Thoracic aorta (tissue), 2 donors: ENCODE data around the gene ANXA5. TPM values are rescaled to one million over a fixed set of nuclear protein-coding genes. Genes with fewer than 3 reads are reported as not detected.
A peak's percentile ranks its signal among the peaks of the same experiment; 100 is the strongest.

Experiments
- ATAC-seq: fragments of 150-250 bp; one replicate; pipeline ENCODE4 v1.8.0; 2017; ENCODE audit warnings: low read depth; ENCODE audit not compliant: insufficient number of reproducible peaks, low FRiP score
- DNase-seq: peaks from one replicate; pipeline ENCODE4 v3.0.0-alpha.2; 2020; ENCODE audit warnings: low spot score
- H3K27ac ChIP-seq, 2 donors: fragments of 200-600 bp; sonication (generic); 1 replicate in 1 of 2; 2 replicates in 1 of 2; pipeline ENCODE4 v1.5.1; 2016; ENCODE audit warnings: mild to moderate bottlenecking in 2 of 2, moderate library complexity in 2 of 2
- H3K27me3 ChIP-seq: fragments of 200-600 bp; sonication (generic); replicated peaks from 2 replicates; pipeline ENCODE4 v1.6.0; 2016; ENCODE audit warnings: mild to moderate bottlenecking; ENCODE audit not compliant: insufficient read depth
- H3K36me3 ChIP-seq: fragments of 200-600 bp; sonication (generic); one replicate; pipeline ENCODE4 v1.5.1; 2016
- H3K4me1 ChIP-seq, 2 donors: fragments of 200-600 bp; sonication (generic); 1 replicate in 1 of 2; 2 replicates in 1 of 2; pipeline versions ENCODE4 v1.5.1 to v1.6.0; 2016; ENCODE audit warnings: low read depth in 2 of 2, mild to moderate bottlenecking in 1 of 2; ENCODE audit not compliant: control insufficient read depth in 1 of 2
- H3K4me3 ChIP-seq: fragments of 200-600 bp; sonication (generic); 2 replicates; pipeline ENCODE4 v1.5.1; 2016; ENCODE audit warnings: mild to moderate bottlenecking
- H3K9me3 ChIP-seq: fragments of 200-600 bp; sonication (generic); 2 replicates; pipeline ENCODE4 v1.5.1; 2016
- total RNA-seq, 2 donors: library from RNA; depleted of rRNA; stranded (reverse); fragments of >200 nt; gene quantifications; one replicate each; pipeline versions ENCODE4 v1.1.0 to v1.2.3, GENCODE V29; 2016
- TF ChIP-seq, protein P1 (sequence below): fragments of 200-600 bp; sonication (generic); IDR thresholded peaks from one replicate; pipeline ENCODE4 v1.5.1; 2019; ENCODE audit warnings: antibody characterized with exemption

ANXA5 gene
- total RNA-seq, 2 donors from 2014 or later, result 401 to 458 TPM

DNA sequence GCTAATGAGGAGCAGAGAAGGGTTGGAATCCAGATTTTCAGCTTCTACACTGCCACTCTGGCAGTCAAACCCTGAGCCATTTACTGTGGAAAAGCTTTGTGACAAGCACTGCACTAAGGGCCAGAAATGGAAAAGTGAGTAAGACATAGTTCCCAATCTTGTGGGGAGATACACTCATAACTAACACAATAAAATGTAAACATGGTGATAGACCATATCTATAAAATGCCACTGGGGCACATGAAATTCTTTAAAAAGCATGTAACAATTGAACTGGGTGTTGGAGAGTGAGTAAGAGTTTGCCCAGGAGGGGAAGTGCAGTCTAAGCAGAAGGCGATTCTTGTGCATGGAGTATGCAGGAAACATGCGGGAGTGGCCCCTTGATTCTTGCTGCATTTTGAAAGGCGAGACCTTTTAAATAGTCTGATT, 32.0 kb upstream of the ANXA5 start:
- no peaks in the 10 kb centered on the region for H3K9me3 ChIP-seq
- H3K36me3 ChIP-seq, result no peaks in the 10 kb centered on the region
- no peak overlapping the region for H3K27ac ChIP-seq
- DNase-seq (no peak), ATAC-seq (no peak)
- H3K4me3 ChIP-seq, result no peak overlapping the region
- TF ChIP-seq, protein P1, sequence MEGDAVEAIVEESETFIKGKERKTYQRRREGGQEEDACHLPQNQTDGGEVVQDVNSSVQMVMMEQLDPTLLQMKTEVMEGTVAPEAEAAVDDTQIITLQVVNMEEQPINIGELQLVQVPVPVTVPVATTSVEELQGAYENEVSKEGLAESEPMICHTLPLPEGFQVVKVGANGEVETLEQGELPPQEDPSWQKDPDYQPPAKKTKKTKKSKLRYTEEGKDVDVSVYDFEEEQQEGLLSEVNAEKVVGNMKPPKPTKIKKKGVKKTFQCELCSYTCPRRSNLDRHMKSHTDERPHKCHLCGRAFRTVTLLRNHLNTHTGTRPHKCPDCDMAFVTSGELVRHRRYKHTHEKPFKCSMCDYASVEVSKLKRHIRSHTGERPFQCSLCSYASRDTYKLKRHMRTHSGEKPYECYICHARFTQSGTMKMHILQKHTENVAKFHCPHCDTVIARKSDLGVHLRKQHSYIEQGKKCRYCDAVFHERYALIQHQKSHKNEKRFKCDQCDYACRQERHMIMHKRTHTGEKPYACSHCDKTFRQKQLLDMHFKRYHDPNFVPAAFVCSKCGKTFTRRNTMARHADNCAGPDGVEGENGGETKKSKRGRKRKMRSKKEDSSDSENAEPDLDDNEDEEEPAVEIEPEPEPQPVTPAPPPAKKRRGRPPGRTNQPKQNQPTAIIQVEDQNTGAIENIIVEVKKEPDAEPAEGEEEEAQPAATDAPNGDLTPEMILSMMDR, result no peak
- no peaks in the 10 kb centered on the region for H3K4me1 ChIP-seq
- H3K27me3 ChIP-seq, result no peaks in the 10 kb centered on the region

DNA sequence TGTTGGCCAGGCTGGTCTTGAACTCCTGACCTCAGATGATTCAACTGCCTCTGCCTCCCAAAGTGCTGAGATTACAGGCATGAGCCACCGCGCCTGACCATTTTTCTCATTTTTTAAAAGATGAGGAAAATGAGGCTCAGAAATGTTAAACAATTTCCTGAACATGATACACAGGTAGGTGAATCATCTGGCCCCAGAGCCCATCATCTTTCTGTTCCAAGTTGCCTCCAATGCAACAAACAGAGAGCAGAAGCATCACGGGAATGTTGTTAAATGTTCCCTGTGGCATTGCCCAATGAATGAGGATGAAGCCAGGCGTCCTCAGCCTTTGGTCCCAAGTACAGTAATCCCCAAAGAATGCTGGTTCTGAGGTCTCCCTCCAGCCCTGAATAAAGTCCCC, 31.3 kb upstream of the ANXA5 start:
- TF ChIP-seq, protein P1, result no peak
- Histone ChIP-seq H3K4me3 (no peak overlapping the region), H3K4me1 (no peaks in the 10 kb centered on the region), H3K9me3 (no peaks in the 10 kb centered on the region), H3K36me3 (no peaks in the 10 kb centered on the region), H3K27ac (no peak overlapping the region), H3K27me3 (no peaks in the 10 kb centered on the region)
- no peak for ATAC-seq
- DNase-seq, result no peak

DNA sequence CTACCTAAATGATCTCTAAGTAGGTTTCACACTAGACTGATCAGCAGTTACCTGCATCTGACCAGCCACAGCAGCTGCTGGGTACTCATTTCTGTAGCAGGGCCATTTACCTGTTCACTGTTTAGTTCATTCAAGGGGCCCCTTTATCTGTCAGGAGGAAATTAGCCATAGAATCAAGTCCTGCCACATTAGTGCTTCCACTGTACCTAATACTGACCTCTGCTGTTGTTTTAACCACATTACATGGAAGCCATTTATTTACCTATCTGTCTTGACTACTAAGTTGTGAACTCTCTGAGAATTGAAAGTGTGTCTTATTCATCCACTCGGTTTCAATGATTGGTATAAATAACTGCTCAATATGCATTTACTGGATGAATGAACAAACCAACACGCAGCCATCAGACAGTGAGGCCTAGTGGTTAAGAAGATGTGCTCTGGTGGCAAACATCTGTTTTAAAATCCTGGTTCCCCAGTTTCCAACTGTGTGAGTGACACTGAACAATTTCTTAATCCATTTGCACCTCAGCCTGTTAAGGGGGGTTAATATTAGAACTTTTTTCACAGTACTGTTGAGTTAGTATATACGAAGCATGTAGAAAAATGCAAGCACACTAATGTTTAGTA, 30.0 kb upstream of the ANXA5 start:
- no peak overlapping the region for H3K4me3 ChIP-seq
- DNase-seq (no peak), ATAC-seq (peak; percentile 71)
- H3K27ac ChIP-seq, result no peak overlapping the region
- H3K36me3 ChIP-seq, result no peaks in the 10 kb centered on the region
- H3K4me1 ChIP-seq, result no peaks in the 10 kb centered on the region
- H3K27me3 ChIP-seq, result no peaks in the 10 kb centered on the region
- TF ChIP-seq, protein P1, result peak; percentile 68
- H3K9me3 ChIP-seq, result no peaks in the 10 kb centered on the region

DNA sequence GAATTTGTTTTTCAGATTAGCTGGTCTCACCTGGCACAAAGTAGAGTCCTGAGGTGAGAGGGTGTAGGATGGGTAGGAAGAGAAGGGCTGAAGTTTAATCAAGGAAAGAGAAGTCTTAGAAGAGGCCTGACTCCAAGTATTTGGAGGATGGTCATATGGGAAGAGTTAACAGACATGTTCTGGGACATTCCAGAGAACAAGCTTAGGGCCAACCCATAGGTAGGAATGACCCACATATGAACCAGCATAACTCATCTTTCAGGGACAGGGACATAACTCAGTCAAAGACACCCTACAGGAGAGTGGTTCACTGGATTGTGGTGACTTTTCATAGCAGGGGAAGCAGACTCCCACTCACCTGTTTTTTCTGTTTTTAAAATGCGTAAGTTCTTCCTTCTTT, 27.9 kb upstream of the ANXA5 start:
- H3K9me3 ChIP-seq, result no peaks in the 10 kb centered on the region
- no peaks in the 10 kb centered on the region for H3K36me3 ChIP-seq
- H3K4me1 ChIP-seq, result no peaks in the 10 kb centered on the region
- TF ChIP-seq, protein P1, result no peak
- no peak overlapping the region for H3K4me3 ChIP-seq
- H3K27me3 ChIP-seq, result no peaks in the 10 kb centered on the region
- ATAC-seq (no peak), DNase-seq (no peak)
- no peak overlapping the region for H3K27ac ChIP-seq

DNA sequence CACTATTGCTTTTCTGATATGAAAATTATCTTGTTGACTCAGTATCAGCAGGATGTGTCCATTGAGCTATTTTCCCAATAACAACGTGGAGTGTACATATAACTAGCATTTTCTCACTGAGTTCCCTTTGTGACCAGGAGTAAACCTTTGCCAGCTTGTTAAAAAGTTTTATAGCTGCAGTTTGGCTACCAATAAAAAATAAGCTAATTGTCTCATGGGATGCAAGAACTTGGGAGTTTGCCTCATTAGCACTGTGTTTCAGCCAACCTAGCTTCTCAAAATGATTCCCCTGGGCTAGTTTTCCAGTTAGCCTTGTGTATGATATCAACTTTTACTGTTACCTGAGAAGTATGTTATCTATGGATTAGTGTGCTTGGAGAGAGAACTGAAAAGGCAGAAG, 24.9 kb upstream of the ANXA5 start:
- ATAC-seq, result no peak
- no peak for DNase-seq
- no peaks in the 10 kb centered on the region for H3K4me1 ChIP-seq
- no peaks in the 10 kb centered on the region for H3K9me3 ChIP-seq
- no peaks in the 10 kb centered on the region for H3K27me3 ChIP-seq
- H3K27ac ChIP-seq, result no peak overlapping the region
- H3K36me3 ChIP-seq, result no peaks in the 10 kb centered on the region
- no peak overlapping the region for H3K4me3 ChIP-seq
- TF ChIP-seq, protein P1, result no peak
